PC-3 (cell line): ENCODE results near the gene LUZP1.

Experiments
- EZH2 ChIP-seq: fragments of 300-600 bp; sonication (generic); IDR thresholded peaks from one replicate; pipeline ENCODE4 v1.6.1; 2017; ENCODE audit warnings: antibody characterized with exemption, mild to moderate bottlenecking, low read length; ENCODE audit not compliant: unreplicated experiment
- EZH2phosphoT487 ChIP-seq: fragments of 300-600 bp; sonication (generic); IDR thresholded peaks from 2 replicates; pipeline ENCODE4 v1.6.1; 2018; ENCODE audit warnings: mild to moderate bottlenecking, antibody characterized with exemption, low read length, borderline replicate concordance
- TF ChIP-seq, protein P1 (sequence below): fragments of 300-600 bp; sonication (generic); conservative IDR thresholded peaks from 2 replicates; pipeline ENCODE4 v1.5.1; 2017; ENCODE audit warnings: antibody characterized with exemption, low read depth, mild to moderate bottlenecking, low read length

DNA sequence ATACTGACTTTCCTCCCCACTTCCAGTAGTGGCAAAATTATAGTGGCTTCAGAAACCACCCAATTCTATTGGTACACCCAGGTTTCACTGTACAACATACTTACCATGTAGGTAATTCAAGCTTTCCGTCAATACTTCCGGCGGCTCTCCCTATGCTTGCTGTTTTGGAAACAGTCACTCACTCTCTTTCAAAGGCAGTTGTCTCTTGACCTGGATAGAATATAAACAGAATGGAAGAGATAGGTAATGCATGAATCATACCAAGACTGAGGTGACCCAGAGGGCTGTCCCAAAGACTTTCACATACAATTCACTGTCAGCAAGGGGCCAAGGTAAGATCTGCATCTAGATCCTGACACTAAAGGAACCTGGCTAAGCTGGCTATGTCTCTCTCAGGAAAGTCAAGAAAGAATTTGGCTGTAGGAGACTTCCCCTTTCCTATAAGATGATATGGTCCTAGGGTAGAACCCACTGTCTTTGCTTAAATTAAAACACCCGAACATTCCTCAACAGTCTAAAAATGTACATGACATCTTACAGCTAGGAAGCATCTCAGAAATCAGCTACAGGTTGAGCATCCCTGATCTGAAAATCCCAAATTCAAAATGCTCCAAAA lies 59.6 kb downstream of the LUZP1 start:
- TF ChIP-seq, protein P1, sequence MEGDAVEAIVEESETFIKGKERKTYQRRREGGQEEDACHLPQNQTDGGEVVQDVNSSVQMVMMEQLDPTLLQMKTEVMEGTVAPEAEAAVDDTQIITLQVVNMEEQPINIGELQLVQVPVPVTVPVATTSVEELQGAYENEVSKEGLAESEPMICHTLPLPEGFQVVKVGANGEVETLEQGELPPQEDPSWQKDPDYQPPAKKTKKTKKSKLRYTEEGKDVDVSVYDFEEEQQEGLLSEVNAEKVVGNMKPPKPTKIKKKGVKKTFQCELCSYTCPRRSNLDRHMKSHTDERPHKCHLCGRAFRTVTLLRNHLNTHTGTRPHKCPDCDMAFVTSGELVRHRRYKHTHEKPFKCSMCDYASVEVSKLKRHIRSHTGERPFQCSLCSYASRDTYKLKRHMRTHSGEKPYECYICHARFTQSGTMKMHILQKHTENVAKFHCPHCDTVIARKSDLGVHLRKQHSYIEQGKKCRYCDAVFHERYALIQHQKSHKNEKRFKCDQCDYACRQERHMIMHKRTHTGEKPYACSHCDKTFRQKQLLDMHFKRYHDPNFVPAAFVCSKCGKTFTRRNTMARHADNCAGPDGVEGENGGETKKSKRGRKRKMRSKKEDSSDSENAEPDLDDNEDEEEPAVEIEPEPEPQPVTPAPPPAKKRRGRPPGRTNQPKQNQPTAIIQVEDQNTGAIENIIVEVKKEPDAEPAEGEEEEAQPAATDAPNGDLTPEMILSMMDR, result no peak
- TF ChIP-seq EZH2 (no peak), EZH2phosphoT487 (no peak)
